RWPE1 (cell line): ENCODE measurements around the gene CROCC.
"Not testable (repeated sequence)": the region's sequence is repeated elsewhere in the genome, so short reads cannot be mapped to it uniquely, and the experiment has no call there.

Experiments
- CTCF ChIA-PET: fragments of 350-600 bp; sonication (Branson Sonifier 250); formaldehyde crosslinking; extraction: SDS; loops from one replicate; lab custom pipeline; 2021; lab: Yijun Ruan, JAX
- POLR2A ChIA-PET: fragments of 400-600 bp; formaldehyde crosslinking; extraction: SDS; loops from one replicate; lab custom pipeline; 2020; ENCODE audit warnings: antibody characterized with exemption; ENCODE audit not compliant: low non-redundant PET; lab: Yijun Ruan, JAX
- DNase-seq: peaks from one replicate; pipeline ENCODE4 v3.0.0; 2012; ENCODE audit warnings: low spot score
- H3K27ac ChIP-seq: fragments of 450-650 bp; 2 replicates; pipeline ENCODE4 v1.5.1; 2017
- TF ChIP-seq, protein P1 (sequence below): fragments of 450-650 bp; conservative IDR thresholded peaks from 2 replicates; pipeline ENCODE4 v1.5.1; 2017; ENCODE audit warnings: low read depth, mild to moderate bottlenecking

Gene CROCC, protein sequence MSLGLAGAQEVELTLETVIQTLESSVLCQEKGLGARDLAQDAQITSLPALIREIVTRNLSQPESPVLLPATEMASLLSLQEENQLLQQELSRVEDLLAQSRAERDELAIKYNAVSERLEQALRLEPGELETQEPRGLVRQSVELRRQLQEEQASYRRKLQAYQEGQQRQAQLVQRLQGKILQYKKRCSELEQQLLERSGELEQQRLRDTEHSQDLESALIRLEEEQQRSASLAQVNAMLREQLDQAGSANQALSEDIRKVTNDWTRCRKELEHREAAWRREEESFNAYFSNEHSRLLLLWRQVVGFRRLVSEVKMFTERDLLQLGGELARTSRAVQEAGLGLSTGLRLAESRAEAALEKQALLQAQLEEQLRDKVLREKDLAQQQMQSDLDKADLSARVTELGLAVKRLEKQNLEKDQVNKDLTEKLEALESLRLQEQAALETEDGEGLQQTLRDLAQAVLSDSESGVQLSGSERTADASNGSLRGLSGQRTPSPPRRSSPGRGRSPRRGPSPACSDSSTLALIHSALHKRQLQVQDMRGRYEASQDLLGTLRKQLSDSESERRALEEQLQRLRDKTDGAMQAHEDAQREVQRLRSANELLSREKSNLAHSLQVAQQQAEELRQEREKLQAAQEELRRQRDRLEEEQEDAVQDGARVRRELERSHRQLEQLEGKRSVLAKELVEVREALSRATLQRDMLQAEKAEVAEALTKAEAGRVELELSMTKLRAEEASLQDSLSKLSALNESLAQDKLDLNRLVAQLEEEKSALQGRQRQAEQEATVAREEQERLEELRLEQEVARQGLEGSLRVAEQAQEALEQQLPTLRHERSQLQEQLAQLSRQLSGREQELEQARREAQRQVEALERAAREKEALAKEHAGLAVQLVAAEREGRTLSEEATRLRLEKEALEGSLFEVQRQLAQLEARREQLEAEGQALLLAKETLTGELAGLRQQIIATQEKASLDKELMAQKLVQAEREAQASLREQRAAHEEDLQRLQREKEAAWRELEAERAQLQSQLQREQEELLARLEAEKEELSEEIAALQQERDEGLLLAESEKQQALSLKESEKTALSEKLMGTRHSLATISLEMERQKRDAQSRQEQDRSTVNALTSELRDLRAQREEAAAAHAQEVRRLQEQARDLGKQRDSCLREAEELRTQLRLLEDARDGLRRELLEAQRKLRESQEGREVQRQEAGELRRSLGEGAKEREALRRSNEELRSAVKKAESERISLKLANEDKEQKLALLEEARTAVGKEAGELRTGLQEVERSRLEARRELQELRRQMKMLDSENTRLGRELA (N-terminal part only)

DNA sequence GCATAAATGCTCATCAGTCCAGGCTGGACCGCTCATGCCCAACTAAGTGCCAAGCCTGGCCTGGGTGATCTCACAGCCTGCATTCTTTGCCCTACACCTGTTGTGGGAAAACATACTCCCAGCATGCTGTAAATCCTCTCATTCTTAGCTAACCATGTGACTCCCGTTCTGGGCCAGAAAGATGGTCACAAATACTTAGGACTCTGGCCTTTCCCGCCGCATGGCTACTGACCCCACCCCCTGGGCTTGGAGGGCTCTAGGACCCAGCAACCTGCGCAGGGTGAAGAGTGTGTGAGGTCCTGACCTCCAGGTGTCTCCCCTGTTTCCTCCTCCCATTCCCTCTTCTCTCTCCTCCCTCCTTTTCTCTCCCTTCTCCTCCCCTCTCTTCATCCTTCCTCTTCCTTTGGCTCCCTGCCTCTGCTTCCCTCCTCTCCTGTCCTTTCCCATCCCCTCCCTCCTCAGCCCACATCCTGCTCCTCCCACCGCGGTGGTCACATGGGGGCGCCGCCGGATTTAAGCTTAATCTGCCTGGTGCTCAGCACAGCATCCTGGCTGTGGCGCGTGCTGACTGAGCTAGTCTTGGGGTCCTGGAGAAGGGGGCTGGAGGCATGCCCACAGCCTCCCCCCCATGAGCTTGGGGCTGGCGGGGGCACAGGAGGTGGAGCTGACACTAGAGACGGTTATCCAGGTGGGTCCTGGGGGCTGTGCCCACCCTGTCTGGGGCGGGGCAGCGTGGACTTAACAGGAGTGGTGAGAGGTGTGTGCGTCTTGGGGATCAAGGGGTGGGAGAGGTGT is at the start of gene CROCC:
Gene CROCC (plus strand): TSS at position 541 of the 795 bp plus-strand sequence. CDS start 88 bp downstream, at position 629.
- peak within 1 kb of the TSS; percentile 97 for H3K27ac ChIP-seq
- POLR2A ChIA-PET: no interaction called here
- CTCF ChIA-PET: interaction anchor here (0.7 kb wide), 1 partner anchor 1105 kb away, joined by 6 read pairs; no protein-coding TSS in a partner anchor
- DNase-seq: no peak
- TF ChIP-seq, protein P1, sequence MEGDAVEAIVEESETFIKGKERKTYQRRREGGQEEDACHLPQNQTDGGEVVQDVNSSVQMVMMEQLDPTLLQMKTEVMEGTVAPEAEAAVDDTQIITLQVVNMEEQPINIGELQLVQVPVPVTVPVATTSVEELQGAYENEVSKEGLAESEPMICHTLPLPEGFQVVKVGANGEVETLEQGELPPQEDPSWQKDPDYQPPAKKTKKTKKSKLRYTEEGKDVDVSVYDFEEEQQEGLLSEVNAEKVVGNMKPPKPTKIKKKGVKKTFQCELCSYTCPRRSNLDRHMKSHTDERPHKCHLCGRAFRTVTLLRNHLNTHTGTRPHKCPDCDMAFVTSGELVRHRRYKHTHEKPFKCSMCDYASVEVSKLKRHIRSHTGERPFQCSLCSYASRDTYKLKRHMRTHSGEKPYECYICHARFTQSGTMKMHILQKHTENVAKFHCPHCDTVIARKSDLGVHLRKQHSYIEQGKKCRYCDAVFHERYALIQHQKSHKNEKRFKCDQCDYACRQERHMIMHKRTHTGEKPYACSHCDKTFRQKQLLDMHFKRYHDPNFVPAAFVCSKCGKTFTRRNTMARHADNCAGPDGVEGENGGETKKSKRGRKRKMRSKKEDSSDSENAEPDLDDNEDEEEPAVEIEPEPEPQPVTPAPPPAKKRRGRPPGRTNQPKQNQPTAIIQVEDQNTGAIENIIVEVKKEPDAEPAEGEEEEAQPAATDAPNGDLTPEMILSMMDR: no peak

DNA sequence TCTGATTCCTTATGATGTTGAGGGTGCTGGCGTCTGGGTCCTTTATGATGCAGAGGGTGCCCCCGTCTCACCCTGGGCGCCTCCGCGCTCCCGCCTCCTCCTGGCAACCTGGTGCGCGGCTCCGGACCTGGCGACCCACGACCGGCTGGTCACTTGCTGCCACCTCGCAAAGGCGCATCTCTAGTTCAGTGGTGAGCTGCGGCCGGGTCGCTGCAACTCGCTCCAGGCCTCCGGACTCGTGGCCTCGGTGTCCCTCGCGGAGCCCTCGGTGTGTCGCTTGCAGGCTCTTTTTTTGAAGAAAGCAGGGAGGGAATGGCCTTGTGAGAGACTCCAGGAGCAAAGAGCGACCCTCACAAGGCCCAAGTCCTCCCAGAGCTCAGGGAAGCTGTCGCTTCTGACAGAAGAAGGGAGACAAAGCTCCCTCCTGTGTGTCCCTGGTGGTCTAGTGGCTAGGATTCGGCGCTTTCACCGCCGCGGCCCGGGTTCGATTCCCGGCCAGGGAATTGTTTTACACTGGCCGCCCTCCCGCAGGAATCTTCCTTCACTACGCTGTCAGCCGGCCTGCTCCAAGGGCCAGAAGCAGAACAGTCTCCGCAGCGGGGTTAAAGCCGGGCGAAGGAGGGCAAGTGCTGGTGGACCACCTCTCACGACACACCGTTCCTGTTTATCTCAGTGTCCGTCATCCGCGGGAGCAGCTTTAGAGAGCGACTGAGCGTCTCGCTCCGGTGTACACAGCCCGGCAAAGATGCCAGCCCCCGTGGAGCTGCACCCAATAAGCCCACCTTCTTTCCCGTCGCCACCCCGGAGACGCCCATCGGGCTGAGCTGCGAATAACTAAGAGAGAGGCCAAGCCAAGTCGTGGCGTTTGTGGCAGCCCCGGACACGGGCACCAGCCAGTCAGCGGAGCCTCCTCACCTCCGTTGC is 49.3 kb upstream of the CROCC start:
- POLR2A ChIA-PET: not testable (repeated sequence)
- peak; percentile 45 for DNase-seq

DNA sequence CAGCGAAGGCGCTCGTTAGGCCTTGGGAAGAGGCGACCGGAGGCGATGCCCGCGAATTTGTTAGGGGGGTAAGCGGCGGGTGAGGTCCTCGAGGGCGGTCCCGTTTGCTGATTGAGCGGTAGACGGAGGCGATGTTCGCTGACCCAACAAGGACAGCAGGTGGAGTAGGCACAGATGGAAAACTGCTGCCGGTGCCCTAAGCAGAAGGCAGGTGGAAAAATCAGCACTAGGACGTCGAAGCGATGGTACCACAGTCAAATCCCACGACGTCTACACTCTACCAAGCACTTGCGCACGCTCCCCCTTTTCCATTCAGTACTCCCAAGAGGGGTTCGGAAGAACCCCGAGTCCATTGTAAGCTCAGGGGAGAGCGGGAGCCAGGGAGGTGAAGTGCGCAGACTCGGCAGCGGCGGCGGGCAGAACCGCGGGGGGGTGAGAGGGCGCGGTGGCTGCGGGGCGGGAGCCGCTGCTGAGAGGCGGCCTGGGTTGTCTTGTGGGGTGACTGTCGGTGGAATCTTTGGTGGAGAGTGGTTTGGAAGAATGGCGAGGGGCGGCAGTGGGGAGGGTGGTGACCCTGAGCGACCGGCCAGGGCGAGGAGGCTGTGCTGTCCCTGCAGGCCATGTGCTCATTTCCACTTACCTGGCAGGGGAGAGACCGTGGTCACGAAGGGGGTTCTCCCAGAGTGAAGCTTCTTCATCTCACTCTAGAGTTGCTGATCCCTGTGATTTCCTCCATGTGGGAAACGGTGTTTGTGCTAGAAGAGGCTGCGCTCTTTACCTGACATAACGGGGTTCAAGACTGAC is 48.5 kb upstream of the CROCC start:
- POLR2A ChIA-PET, DNase-seq, H3K27ac ChIP-seq: not testable (repeated sequence)
- CTCF ChIA-PET: interaction anchor here (1.0 kb wide), 1 partner anchor 174 kb away, joined by 4 read pairs; no protein-coding TSS in a partner anchor

More for the DNA sequence above, 49.3 kb upstream of the CROCC start:
- H3K27ac ChIP-seq, CTCF ChIA-PET: not testable (repeated sequence)

DNA sequence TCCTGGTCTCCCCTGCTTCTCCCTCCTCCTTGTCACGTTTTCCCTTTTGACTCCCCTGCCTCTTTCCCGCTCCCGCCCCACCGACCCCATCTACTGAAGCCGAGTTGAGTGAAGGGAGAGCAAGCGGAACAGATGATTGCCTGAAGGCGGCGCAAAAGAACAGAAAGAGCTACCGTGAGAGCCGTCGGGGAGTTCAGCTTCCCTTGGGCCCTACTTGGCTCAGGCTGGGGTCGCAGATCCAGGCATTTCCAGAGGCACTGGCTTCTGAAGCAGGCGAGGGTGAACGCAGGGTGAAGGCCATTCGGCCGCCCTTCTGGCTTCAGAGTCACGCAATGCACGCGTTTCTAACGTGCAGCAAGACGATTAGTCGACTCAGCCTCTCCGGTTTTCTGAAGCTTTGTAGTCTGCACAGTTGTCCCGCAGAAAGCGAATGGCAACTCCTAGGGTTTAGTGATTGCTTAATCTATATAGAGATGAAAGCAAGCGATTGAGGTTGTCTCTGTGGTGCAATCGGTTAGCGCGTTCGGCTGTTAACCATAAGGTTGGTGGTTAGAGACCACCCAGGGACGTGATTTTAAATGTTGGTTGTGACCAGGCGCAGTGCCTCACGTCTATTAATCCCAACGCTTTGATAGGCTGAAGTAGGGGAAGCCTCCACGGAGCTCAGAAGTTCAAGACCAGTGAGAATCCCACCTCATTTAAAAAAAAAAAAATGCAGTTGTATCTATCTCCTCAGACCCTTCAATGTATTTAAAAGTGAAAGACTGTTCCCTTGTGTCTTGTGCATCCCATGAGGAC is 46.6 kb upstream of the CROCC start:
- CTCF ChIA-PET, H3K27ac ChIP-seq, DNase-seq, POLR2A ChIA-PET: not testable (repeated sequence)

DNA sequence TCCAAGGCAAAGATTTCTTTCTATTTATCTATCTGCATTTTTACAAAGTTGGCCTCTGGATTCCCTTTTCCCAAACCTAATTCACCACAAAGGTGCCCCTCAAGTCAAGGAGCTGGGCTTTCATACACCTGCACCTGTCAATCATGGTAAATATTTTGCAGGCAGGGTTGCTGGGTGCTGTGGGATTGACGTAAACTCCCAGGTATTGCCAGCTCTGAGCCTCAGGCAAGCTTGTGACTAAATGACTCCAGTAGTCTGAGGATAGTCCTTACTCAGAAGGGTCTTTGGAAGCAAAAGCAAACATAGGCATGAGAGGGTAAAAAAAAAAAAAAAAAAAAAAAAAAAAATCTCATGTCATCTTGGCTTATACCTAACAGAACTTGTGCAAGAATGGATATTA is 40.0 kb upstream of the CROCC start:
- DNase-seq, H3K27ac ChIP-seq, POLR2A ChIA-PET, CTCF ChIA-PET: not testable (repeated sequence)

DNA sequence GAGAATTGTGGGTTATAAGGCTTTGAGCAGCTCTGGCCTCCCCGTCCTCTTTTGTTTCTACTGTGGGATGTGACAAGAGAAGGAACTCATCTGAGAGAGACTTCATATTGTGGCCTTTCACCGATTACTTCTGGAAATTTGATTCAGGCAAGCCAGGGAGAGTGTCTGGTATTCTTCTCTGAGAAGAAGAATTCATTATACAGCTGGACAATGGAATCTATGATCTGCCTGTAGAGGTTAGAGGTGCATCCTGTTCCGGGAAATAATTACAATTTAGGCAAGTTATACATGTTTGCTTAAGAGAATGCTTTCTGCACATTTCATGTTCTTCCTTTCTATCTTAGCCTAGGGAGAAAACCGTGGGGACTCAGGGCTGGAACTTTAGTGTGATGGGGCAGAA is 38.7 kb upstream of the CROCC start:
- POLR2A ChIA-PET: no interaction called here
- no peak for DNase-seq
- TF ChIP-seq, protein P1: no peak
- no peak overlapping the region for H3K27ac ChIP-seq
- CTCF ChIA-PET: interaction anchor here (0.5 to 1.4 kb wide), 2 partner anchors 27 to 167 kb away, joined by 4 read pairs; no protein-coding TSS in a partner anchor

DNA sequence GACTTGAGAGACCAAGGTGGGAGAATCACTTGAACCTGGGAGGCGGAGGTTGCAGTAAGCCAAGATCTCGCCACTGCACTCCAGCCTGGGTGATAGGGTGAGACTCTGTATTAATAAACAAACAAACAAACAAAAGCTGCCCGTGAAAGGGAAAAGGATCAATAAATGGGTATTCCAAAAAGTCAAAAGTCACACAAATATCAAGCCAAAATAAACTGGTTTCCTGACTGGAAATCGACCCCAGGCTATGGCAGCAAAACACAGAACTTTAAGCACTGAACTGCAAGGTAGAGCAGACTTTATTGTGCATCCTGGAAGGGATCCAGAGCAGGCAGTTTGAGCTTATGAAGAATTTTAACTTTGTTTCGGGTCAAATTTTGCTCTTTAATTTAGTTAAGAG is 37.2 kb upstream of the CROCC start:
- DNase-seq, H3K27ac ChIP-seq, POLR2A ChIA-PET: not testable (repeated sequence)
- CTCF ChIA-PET: interaction anchor here (0.7 kb wide), 1 partner anchor 279 kb away, joined by 3 read pairs; no protein-coding TSS in a partner anchor
